ENCODE measurements around the gene PAPLN.

The PAPLN gene

DNA sequence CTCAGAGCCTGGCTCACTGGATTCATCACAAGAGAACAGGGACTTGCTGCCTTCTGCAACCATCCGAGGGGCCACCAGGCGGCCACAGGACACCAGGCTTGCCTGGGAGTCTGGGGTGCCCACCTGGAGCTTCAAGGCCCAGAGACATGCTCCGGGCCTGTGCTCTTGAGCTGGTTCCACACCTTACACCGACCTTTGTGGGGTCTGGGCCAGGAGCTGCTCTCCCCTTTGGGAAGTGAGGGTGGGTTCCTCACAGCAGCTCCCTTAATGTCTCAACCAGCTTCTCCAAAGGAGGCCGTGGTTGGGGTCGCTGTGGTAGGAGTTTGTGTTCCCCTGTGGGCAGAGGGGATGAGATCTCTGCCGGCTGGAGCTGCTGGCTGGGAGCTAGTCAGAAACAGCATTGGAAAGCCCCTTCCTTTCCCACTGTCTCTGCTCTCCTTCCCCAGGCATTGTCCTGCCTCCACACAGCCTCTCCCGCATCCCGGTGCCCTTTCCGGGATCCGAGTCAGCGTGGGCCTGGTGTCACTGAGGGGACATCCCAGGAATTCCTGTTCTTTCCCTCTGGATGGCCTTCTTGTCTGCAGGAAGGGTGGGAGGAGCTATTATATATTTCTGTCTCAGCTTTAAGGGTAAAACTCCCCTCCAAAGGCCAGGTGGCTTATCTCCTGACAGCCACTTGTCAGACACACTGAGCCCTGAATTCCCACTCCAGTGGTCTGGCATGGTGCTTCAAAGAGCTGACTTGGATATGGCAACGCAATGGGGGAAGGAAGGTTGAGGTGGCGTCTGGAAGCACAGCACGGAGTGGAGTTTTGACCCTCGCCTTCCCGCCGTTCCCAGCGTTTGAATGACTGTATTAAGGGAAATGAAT, 5.1 kb upstream of the PAPLN start:
- DNase-seq, result no peak

DNA sequence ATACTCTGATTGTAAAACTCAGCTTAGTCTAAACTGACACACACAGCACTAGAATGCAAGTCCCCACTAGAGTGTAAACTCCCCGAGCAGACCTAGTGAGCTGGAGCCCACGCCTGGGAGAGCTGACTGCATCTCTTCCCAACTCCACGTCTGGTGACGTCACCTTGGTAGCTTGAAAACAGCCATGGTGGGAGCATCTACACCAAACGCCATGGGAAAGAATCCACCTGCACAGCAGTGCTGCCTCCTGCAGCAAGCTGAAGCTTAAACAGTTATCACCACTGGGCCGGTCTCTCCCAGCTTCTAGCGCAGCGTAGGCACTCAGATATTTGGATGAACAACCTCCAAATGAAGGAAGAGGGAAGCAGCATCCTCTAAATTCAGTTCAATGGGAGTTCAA, 4.3 kb upstream of the PAPLN start:
- DNase-seq, result no peak

DNA sequence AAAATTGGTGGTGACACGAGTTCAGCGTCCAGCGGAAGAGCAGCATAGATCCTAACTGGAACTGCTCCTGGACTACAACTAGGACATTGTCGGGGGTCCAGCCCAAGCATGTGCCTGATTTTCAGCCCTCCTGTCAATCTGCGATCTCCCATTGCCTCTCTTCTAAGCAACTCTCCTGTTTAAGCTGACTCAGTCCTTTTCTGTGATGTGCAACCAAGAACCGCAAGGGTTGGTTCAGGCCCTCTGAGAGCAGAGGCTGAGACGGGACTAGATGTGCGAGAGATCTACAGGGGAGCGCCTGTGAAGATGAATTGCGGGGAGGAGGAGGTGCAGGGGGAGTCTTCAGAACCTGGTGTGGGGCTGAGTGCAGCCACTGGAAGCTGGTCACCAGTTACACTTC, 3.7 kb upstream of the PAPLN start:
- DNase-seq, result no peak

DNA sequence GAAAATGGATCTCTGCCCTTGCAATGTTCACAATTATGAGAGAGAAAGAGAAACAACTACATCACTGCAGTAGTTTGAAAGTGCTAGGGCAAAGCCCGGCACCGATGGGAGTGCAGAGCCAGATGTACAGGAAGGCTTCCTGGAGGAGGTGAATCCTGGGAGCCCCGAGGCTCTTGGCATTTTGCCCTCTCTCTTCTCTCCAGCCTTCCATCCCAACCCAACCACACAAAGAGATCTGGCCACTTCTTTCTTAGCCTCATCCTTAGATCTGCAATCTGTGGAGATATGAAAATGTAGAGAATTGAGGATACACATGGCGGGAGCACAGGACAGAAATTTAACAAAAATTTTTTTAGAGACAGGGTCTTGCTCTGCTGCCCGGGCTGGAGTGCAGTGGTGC, 3.3 kb upstream of the PAPLN start:
- DNase-seq, result no peak

DNA sequence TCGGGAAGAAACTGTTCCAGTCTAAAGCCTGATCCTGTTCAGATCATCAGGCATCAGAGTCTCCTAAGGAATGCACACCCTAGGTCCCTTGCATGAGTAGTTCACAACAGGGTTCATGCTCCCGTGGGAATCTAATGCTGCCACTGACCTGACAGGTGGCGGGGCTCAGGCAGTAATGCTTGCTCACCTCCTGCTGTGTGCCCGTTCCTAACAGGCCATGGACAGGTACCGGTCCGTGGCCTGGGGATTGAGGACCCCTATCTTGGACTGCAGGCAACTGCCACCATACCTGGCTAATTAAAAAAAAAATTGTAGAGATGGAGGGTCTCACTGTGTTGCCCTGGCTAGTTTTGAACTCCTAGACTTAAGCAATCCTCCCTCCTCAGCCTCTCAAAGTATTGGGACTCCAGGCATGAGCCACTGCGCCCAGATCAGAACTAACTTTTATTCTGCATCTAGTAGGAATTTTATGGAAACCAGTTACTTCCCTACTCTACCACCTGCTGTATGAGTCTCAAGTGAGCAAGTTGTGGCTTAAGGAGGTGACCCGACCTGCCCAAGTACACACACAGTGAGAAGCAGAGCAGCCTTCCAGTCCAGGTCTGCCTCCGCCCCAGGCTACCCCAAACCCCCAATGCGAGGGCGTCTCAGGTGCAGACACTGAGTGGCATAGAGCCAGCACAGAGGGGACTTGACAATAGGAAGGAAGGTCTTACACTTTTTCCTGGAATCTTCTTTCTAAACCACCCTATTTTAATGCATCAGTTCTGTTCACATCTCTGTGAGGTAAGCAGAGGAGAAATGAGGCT, 2.5 kb upstream of the PAPLN start:
- DNase-seq, result no peak

DNA sequence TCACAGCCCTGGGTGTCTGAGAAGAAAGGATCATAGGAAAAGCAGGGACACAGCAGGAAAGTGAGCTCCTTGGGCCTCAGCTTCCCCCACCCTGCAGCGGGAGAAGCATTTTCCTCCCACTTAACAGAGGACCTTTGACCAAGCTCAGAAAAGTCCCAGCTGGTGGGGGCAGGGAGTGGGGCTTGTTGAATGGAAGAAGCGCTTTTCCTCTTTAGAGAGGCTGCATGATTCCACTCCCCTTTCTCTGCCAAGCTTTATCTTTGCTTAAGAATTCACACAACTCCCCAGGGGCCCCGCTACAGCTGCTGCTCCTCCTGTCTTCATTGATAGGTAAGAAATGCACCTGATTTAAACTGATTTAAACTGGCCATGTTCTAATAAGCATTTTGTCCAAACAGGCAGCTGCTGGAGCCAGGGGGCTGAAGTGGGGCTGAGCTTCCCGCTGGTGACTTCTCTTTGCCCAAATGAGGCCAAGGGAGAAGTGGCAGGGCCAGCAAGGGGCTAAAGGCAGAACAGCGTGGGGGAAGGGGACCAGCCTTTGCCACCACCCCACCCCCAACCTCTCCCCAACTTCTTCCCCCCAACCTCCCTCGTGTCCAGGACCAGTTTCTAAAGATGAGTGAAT, 1.7 kb upstream of the PAPLN start:
- DNase-seq, result no peak

DNA sequence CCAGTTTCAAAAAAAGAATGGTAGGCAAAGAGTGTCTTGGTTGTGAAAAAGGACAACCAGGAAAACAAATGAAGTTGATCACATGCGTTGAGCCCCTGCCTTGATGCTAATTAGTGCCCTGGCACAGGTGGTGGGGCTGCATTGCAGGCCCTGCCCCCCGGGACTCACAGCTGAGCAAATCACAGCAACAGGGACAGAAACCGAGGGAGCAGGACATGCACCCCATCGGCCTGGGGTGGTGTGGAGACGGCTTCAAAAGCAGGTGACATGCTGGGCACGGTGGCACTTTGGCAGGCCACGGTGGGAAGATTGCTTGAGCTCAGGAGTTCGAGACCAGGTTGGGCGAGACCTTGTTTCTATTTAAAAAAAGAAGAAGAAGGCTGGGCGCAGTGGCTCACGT, 1.1 kb upstream of the PAPLN start:
- DNase-seq, result no peak

DNA sequence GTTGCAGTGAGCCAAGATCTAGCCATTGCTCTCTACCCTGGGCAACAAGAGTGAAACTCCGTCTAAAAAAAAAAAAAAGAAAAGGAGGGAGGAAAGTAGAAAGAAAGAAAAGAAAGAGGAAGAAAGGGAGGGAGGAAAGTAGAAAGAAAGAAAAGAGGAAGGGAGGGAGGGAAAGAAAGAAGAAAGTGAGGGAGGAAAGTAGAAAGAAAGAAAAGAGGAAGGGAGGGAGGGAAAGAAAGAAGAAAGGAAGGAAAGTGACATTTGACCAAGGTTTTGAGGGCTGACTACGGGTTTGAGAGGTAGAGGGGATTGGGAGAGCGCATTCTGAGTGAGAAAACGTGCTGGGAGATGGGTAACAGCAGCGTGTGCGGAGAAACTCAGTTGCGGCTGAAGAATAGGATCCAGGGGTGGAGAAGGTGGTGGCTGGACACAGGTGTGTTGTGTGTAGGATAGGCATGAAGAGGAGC, 521 bp upstream of the PAPLN start:
- no peak for DNase-seq

DNA sequence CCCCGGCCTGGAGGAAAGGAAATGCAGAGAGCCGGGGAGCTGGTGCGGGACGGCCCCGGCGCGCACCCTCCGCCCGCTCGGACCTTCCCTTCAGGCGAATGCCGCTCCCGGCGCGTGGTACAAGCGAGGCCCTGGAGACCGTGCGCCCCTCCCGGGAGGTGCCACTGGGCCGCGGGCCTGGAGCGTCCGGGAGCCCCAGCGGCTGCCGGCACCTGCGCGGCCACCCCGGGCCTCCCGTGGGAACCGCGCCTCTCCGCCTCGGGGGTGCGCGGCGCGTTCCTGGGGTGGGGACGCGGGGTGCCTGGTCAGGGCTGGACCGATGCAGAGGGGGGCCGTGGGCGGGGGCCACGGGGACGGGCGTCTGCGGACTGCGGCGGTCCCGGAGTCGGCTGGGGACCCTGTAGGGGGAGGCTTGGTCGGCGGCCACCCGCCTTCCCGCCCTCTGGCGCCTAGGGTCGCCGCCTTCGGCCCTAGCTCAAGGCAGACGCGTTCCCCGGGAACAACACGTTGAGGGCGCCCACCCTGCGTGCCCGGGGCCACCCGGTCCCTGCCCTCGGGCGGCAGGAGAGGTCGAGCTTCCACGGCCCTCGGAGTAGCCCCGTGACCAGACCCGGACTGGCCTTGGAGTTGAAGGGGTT, 599 bp downstream of the PAPLN start:
- no peak for DNase-seq

DNA sequence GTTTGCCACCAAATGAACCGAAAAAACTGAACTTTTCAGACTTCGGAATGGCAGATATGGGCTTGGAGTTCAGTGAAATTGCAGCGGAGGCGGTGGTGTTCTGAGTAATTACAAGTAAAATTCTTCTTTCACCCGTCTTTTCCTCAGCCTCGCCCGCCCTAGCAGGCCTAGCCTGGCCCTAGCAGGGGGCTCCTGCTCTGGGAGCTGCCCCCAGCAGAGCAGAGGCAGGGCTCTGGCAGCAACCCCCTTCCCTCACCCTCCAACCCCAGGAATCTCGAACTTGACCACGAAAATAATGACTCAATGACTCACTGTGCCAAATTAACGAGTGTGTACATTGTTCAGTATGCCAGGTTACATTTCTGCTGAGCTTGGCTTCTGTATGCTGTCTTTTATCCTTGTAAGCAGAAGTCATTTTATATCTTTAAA, 1.1 kb downstream of the PAPLN start:
- no peak for DNase-seq

DNA sequence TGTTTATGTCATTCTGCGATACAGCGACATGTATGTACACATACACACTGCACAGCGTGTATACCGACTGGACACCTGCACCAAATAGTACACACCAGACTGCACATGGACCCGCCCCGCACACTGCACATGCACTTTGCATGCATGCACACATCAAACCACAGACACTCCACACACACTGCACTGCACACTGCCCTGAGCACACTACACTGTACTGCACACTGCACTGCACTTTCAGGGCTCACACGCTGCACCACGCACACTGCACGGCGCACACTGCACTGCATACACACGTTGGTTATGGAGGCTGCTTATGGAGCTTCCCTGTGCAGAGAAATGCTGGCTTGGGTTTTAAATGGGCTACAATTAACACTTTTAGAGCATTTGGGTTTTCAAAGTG, 1.6 kb downstream of the PAPLN start:
- no peak for DNase-seq

DNA sequence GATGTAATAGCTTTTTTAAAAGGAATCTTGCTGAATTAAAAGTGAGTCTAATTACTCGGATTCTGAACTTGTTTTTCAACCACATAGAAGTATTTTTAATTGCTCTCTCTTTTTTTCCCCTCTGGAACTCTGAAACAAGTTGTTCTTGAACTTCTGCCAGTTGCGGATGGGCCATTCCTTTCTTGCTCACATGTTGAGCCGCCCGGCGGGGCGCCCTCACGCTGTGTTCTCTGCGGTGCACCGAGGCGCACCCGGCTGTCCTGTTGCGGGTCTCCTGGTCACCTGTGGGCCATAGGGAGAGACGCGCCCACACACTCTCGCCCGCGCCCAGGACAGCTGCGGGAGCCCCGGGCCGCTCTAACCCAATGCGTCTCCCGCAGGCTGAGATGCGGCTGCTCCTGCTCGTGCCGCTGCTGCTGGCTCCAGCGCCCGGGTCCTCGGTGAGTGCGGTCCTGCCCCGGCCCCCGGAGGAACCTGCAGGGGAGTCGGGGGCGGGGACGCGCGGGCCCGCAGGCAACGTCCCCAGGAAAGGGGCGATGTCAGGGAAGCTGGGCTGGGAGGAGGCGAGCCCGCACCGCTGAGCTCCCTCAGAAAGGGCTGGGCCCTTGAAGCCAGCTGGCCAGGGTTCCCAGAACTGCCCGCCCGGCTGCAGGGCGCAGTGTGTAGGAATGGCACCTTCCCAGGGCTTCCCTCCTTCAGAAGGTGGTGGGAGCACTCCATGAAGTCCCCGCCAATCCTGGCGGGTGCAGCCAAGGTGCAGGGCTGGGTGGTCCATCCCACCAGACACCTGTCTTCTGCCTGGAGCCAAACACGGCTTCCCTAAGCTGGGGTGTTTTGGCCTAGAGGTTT, 2.3 kb downstream of the PAPLN start:
- DNase-seq, result no peak

DNA sequence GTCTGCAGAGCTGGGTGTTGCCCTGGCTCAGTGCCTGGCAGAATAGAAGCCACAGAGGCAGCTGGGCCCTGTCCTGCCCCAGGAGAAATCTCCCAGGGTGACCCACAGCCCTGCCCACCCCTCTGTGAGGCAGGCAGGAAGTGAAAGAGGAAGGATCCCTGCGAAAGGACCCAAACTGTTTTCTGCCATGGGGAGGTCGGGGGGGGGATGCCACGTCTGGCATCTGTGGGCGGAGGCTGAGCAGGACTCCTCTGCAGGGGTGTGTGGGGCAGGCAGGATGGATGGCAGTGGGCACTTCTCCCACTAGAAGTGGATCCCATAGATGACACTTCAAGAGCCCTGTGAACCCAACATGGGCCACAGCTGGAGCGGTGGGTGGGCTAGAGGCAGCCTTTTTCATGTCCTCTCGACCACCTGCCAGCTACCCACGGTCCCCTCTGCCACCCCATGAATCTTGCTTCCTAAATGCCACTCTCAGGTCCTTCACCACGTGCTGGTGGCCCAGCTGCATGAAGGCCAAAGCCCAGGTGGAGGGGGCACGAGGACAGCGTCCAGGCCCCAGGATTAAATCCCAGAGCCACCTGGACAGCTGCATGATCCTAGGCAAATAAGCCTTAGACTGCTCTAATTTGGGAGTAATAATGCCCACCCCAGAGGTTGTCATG, 3.6 kb downstream of the PAPLN start:
- no peak for DNase-seq

DNA sequence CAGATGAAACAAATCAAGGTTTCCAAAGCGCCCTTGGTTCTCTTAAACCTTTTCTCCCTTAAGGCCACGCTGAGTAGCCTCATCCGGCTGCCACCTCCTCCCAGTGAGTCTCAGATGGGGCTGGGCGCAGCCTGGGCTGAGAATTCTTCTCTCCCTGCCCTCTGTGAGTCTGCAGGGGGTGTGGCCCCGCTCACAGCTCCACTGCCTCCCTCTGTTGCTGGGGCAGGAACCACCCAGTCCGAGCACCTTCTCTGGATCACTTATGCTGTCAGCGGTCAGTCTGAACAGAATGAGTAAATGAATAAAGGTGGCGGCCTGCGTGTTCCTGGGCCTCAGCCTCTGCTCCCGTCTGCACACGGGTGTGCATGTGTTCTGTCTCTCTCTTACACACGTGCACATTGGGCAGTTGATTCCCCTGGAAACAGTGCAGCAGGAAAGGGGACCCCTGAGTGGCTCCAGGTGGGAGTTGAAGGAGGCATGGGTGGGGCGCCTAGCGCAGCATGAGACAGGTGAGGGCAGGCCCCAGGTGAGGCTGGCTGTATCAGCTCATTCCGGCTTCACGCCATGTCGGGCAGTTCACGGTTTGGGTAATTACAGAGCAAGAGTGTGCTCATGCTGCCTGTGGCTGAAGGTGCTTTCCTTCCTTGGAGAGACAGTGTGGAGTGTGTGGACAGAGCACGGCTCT, 4.3 kb downstream of the PAPLN start:
- no peak for DNase-seq

DNA sequence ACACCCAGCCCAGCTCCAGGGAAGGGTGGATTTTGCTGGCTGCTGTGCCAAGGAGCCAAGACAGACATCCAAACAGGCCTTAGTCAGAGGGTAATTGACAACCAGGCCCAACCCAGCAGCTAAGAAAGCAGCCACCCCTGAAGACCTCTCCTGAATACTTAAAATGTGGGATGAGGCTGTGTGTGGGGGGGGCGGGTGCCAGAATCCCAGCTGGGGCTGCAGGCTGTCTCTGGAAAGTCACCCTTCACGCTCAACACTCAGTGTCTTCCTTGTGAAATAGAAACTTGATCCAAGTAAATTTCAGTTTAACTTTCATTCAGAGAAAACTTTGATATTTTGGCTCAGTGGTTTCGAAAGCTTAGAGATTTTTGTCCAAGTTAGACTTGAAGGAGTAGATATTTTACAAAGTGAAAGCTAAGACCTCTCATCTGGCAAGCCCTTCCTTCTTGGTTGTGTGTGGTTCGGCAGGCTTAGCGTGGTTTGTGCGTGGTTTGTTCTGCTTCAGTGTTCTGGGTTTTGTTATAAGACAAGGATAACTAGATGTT, 5.1 kb downstream of the PAPLN start:
- DNase-seq, result no peak

DNA sequence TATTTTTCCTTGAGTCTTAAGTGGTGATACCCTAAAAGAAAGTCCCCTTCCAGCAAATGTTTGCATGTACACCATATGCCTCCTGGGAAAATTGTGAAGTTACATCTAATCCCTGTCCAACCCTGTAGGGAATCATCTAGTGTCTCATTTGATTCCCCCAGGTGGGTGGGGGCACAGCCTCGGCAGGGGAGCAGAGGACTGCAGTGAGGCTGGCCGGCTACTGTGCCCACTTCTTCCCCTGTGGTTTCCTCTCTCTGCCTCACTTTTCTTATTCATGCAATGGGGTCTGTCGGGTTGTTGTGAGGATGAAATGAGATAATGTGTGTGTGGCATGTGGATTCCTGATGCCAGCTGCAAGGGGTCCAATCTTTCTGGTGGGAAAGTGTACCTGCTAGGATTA, 6.0 kb downstream of the PAPLN start:
- DNase-seq, result no peak

DNA sequence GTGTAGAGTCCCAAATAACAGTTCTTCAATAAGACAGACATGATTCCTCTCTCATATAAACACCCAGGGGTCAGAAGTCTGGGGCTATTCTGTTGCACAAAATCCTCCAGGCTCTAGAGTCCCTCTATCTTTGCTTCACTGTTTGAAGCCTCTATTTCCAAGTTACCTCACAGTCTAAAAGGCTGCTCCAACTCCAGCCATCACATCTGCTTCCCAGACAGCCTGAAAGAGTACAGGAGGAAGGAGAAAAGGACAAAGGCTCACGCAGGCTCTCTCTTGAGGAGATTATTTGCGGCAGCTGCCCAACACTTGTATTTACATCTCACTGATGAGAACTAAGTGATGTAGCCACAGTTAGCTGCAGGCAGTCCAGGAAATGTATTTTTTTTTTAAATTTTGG, 6.4 kb downstream of the PAPLN start:
- no peak for DNase-seq

DNA sequence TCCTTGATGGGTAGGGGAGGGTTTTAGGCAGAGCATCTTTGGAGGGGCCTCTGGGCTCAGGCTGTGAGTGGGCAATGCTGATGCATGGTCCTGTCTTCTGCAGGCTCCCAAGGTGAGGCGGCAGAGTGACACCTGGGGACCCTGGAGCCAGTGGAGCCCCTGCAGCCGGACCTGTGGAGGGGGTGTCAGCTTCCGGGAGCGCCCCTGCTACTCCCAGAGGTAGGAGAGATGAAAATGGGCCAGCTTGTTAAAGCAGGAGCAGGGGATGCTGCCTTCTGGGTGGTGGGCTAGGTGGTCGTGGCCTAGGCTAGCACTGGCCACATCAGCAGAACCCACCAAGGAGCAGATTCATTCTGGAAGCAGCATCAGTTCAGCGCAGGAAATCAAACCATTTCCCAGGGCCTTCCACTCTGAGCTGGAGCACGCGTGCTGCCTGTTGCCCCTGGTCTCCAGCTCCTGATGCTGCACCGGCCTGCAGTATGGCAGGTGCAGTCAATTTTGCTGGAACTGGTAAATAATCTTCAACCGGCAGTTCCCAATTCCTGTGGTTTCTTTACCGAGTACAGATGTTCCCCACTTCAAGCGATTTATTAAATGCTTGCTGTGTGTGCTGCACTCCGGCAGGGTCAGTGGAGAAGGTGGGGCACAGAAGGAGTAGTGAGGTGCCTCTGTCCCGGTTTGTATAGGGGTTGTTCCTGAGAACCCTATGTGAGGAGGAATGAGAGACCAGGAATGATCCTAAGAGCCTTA, 7.4 kb downstream of the PAPLN start:
- no peak for DNase-seq

DNA sequence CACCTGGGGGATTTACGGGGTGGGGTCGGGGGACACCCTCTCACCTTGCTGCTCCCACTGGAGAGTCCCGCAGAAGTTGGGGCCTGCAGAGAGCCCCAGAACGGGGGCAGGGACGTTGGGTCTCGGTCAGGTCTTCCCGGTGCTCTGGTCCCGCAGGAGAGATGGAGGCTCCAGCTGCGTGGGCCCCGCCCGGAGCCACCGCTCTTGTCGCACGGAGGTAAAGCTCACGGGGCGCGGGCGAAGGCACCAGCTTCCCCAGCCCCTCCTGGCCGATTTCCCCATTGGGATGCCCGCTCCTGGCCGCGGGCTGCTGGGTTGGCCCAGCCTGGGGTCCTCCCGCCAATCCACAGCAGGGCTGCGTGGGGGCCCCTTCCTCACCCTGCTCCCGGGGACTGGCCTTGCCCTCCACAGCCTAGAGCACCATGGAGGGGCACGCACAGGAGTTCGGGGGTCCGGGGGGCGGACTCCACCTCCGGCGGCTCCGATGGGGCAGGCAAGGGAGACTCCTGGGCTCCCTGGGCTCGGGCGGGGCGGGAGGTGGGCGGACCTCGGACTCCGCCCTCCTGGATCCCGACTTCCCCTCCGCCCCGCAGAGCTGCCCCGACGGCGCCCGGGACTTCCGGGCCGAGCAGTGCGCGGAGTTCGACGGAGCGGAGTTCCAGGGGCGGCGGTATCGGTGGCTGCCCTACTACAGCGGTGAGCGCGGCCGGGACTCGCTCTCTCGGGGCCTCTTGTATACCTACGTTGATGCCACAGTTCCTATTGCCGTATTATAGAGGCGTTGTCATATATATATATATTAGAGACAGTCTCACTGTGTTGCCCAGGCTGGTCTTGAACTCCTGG, 8.4 kb downstream of the PAPLN start:
- no peak for DNase-seq
